ENCODE data around the gene IPMK.

GRCh38 chr10:58225654-58226053 is 42.0 kb downstream of the IPMK start:
- no peak for TF ChIP-seq CTCF (IDR thresholded peaks at IDR 0.05)
- no peak for TF ChIP-seq ZFX (IDR thresholded peaks at IDR 0.05; ENCODE audit: borderline replicate concordance)
